HG02759 (cell line): ENCODE results near the gene GAB2.
A peak's percentile ranks its signal among the peaks of the same experiment; 100 is the strongest.
"Not testable (repeated sequence)": the region's sequence is repeated elsewhere in the genome, so short reads cannot be mapped to it uniquely, and the experiment has no call there.

Source experiments
- ATAC-seq: cut with Tn5 transposase; IDR thresholded peaks from one replicate; pipeline ENCODE4 v1.9.1; 2021; ENCODE audit warnings: mild to moderate bottlenecking, moderate library complexity; ENCODE audit not compliant: unreplicated experiment

GAB2 gene

GRCh38 chr11:78190374-78190773 lies 227.2 kb downstream of the GAB2 start:
- no peak for ATAC-seq

GRCh38 chr11:78189851-78190250 lies 227.8 kb downstream of the GAB2 start:
- ATAC-seq = no peak

DNA sequence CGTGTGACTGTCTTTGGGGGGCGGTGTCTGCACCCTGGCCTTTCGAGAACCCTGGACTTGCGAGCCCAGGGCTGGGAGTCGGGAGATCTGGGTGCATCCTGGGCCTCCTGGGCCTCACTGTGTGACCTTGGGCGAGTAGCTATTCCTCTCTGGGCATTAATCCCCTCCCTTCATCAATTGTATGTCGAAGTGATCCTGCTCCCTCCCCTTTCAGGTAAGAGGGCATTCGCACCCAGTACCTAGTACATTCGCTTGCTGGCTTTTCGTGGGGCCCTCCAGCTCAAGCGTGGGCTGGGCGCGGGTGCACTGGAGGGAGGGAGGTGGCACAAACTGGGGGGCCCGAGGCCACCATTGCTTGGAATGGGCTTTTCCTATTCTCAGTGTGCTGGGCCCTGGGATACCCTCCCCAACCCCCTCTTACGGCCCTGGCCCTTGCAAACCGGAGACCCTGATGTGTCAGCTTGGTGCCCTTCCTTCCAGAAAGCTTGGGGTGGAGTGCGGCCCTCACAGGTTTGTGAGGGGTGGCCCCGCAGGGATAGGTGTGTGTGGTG lies 228.4 kb downstream of the GAB2 start:
- no peak for ATAC-seq

- peak; percentile 96 for ATAC-seq
These were observed 229.1 kb downstream of the GAB2 start, which contains the start of the genes KCTD21 and USP35 for GRCh38 chr11:78188286-78189173. KCTD21 (minus strand) TSS chr11:78188626; CDS start chr11:78174554, 14,072 bp downstream. USP35 (plus strand) TSS chr11:78188919; CDS start chr11:78196246, 7,327 bp downstream.

DNA sequence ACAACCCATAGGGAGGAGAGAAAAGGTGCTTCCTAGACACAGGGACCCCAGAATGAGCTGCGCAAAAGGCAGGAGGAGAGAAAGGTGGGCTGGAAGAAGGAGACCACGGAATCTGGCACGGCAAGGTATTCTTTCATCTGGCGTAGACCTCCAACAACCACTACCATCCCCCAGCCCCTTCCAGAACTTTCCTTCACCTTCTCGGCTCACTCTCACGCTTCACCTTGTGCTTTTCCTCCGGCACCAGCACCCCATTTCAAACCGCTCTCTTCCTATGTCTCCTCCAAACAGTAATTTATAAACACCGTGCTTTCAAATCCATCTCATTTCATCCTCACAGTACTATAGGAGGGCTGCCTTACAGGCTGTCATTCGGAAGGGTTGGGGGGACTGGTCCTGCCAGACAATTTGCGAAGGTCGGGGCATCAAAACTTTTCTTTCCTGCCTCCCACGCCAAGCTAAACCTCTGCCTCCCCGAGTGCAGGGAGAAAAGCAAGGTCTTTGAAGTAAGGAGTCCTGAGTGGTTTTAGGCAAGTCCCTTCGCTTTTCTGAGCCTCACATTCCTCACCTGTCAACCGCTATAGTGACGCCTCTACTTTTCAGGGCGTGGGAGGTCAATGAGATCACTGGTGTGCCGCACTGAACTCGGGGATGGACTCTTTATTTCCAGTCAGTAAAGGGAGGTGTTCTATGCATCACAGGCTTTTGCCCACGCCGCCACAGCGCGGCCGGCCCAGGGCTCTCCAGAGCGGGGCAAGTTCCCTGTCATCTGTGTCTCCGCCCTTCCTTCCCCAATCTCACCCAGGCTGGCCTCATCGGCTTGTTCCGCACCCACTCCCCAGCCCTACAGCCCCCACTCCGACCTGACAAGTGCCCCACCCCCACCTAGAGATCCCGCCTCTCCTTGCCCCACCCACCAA lies 230.0 kb downstream of the GAB2 start:
- ATAC-seq = peak; percentile 20

DNA sequence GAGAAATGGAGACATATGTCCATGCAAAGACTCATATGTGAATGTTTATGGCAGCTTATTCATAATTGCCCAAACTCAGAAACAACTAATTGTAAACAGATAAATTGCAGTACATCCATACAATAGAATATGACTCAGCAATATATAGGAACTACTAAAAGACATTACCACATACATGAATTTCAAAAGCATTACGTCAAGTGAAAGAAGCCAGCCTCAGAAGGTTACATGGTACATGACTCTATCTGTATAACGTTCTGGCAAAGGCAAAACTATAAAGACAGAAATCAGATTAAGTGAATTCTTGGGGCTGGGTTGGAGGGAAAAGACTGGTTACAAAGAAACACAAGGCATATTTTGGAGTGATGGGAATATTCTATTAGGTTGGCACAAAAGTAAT lies 236.4 kb downstream of the GAB2 start:
- no peak for ATAC-seq

- no peak for ATAC-seq
These were observed 236.9 kb downstream of the GAB2 start for GRCh38 chr11:78180751-78181150.

DNA sequence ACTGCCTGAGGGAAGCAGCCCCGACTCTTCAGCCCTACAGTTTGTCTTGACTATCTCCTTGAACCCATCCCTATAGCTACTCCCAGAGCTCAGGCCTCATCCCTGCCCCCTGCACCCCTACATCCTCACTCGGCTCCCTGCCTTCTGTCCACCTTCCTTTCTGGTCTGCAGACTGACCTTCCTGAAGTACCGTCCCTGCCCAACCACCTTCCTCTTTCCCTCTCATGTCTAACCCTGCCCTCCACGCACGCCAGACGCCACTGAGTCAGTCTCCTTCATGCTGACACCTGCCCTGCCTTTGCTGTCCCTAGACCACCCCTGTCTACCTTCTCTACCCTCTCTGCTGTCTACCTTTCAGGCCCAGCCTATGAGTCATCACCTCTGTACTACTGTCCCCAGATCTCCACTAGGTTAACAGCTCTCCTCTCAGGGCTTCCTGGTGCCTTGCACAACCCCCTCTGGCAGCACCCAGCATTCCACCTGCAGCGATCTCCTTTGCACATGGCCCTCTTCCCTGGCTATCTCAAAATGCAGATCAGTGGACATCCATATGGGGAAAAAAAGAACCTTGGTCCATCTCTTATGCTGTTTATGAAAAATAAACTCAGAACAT lies 238.1 kb downstream of the GAB2 start:
- ATAC-seq = no peak

- no peak for ATAC-seq
These were observed 240.4 kb downstream of the GAB2 start for GRCh38 chr11:78177216-78177615.

DNA sequence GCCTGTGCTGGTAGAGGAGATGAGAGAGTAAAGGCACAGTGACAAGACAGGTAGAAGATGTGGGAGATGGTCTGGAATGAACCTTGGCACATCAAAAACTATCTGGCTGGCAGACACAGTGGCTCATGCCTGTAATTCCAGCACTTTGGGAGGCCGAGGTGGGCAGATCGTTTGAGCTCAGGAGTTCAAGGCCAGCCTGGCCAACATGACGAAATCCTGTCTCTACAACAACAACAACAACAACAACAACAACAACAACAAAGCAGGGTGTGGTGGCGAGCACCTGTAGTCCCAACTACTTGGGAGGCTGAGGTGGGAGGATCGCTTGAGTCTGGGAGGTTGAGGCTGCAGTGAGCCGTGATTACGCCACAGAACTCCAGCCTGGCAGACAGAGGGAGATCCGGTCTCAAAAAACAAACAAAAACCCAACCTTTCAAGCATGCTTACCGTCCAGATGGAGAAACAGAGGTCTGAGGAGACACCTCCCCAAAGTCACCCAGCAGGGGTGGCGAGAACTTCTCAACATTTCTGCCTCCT lies 240.9 kb downstream of the GAB2 start:
- no peak for ATAC-seq

GRCh38 chr11:78175862-78176261 lies 241.8 kb downstream of the GAB2 start:
- ATAC-seq = not testable (repeated sequence)

DNA sequence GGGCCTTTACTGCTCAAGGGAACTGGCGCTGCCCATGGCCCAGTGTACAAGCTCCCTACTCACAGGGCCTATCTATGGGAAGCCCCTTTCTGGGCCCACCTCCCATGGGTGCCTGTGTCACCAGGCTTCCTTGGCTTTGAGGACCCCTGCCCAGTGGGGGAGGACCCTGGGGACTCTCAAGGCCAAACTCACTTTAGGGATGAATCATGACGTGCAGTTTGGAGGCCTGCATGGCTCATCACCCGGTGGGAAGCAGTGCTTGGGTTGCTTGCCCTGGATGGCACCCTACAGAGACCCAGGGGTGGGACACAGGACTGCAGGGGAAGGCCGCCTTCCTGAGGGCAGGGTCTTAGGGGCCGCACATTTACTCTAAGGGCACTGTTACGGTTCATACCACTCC lies 245.7 kb downstream of the GAB2 start:
- ATAC-seq = no peak

DNA sequence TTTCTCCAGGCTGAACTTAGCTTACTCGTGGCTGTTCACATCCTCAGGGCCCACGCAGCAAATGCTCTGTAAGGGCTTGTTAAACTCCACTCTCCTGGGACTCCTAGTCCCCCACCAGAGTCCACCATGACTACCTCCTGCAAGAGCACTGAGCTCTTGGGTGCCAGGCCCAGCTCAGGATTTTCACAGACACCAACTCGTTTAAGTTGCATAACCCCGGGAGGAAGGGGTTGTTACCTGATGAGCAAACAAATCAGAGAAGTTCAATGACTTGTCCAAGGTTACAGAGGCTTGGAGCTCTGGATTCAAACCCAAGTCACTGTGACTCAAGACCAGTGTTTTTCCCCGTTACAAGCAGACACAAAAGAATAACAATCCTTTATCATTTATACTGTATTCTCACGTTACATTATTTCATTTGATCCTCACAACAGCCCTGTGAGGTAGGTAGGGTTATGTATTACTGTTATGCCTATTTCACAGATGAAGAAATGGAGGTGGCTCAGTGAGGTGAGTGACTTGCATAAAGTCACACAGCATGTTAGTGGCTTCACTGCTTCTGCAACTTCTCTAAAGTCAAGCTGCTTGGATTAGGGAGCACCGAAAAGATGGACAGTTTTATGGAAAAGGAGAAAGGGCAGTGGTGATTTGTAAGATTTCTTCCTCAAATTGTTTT lies 246.6 kb downstream of the GAB2 start:
- ATAC-seq = no peak

DNA sequence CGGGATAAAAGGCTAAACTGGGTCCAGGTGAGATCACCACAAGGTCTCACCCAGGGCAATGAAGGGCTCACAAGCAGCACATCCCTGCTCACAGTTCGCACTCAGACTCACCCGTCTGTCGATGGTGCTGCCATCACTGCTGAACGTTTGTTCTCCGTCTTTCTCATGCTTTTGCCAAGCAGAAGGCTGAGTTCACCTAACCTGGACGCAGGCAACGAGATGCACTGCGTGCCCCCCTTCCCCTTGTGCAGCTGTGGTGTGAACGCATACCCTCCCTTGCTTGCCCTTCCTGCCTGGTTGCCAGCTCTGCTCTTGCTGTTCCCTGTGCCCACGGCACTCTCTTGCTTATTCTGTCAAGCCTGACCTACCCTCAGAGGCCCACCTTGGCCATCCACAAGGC lies 247.2 kb downstream of the GAB2 start:
- ATAC-seq = no peak

GRCh38 chr11:78168539-78169477 lies 248.8 kb downstream of the GAB2 start:
- ATAC-seq = no peak

GRCh38 chr11:78166855-78167469 lies 250.7 kb downstream of the GAB2 start:
- ATAC-seq = no peak
